ENCODE data around the gene GLO1.

GRCh38 chr6:38676974-38677544 lies 25.9 kb downstream of the GLO1 start:
- no peak for TF ChIP-seq CTCF (IDR thresholded peaks at IDR 0.05 in 4 of 5, conservative IDR thresholded peaks at IDR 0.05 in 1 of 5)
- no peak for TF ChIP-seq POLR2A (IDR thresholded peaks at IDR 0.05)
